ENCODE measurements around the gene MYPOP. TPM values are rescaled to one million over a fixed set of nuclear protein-coding genes. Genes with fewer than 3 reads are reported as not detected.

Gene MYPOP
- total RNA-seq, 2 donors from 2014 or later: 9.3 to 12.8 TPM

DNA sequence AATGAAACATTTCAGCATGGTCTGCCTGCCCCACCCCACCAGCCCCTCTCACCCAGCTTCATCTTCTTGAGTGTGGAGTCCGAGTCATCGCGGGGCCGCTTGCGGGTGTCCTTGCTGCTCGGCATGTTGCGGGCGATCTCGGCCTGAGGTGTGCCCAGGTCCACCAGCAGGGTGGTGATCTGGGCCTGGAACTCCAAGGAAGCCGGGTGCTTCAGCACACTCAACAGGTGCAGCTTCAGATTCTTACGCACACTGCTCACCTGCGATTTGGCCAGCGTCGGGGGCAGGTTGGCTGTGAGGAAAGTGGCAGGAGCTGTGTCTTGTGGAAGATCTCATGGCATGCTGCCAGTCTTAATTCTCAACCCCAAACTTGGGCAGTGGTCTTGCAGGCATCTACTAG is 60.2 kb downstream of the MYPOP start:
- DNase-seq (no peak), ATAC-seq (no peak)
- intact Hi-C loops (cut with DNase I): no loop called here

Other genes with a start within 250 kb of the MYPOP start
- 10 to 100 TPM in 1 of 2 donors, 1 to 10 TPM in 1; 7.2 to 11.0 TPM for gene GIPR, start 234.4 kb downstream of the MYPOP start, total RNA-seq
- 100 to 1,000 TPM; 251 to 270 TPM for gene SNRPD2, start 210.7 kb downstream of the MYPOP start, total RNA-seq
- gene QPCTL, start 209.9 kb downstream of the MYPOP start, total RNA-seq: 1 to 10 TPM; 2.9 to 3.2 TPM
- gene FBXO46, start 171.7 kb downstream of the MYPOP start, total RNA-seq: 10 to 100 TPM in 1 of 2 donors, 1 to 10 TPM in 1; 9.6 to 10.8 TPM
- gene MEIOSIN, start 169.2 kb downstream of the MYPOP start, total RNA-seq: under 1 TPM; 0.21 to 0.24 TPM
- 10 to 100 TPM; 15.6 to 21.1 TPM for gene SIX5, start 133.4 kb downstream of the MYPOP start, total RNA-seq
- gene DMPK, start 120.1 kb downstream of the MYPOP start, total RNA-seq: 100 to 1,000 TPM; 200 to 241 TPM
- 10 to 100 TPM; 55.3 to 57.7 TPM for gene DMWD, start 109.8 kb downstream of the MYPOP start, total RNA-seq
- gene RSPH6A, start 87.3 kb downstream of the MYPOP start, total RNA-seq: not detected
- 10 to 100 TPM; 29.0 to 29.6 TPM for gene SYMPK, start 39.5 kb downstream of the MYPOP start, total RNA-seq
- not detected for gene FOXA3, start 38.3 kb downstream of the MYPOP start, total RNA-seq
- 10 to 100 TPM; 18.3 to 21.3 TPM for gene IRF2BP1, start 16.5 kb downstream of the MYPOP start, total RNA-seq
- gene NANOS2, start 12.2 kb upstream of the MYPOP start, total RNA-seq: not detected
- gene NOVA2, start 71.3 kb upstream of the MYPOP start, total RNA-seq: 1 to 10 TPM; 4.2 to 5.8 TPM
- gene CCDC61, start 92.9 kb upstream of the MYPOP start, total RNA-seq: 10 to 100 TPM; 10.0 to 10.8 TPM
- under 1 TPM in 1 of 2 donors, not detected in 1; 0.32 TPM for gene PGLYRP1, start 120.4 kb upstream of the MYPOP start, total RNA-seq
- not detected for gene IGFL4, start 138.4 kb upstream of the MYPOP start, total RNA-seq
- gene IGFL3, start 222.1 kb upstream of the MYPOP start, total RNA-seq: not detected
- gene IGFL2, start 245.6 kb upstream of the MYPOP start, total RNA-seq: not detected